ENCODE data around the gene LRRTM4. TPM values are rescaled to one million over a fixed set of nuclear protein-coding genes. Genes with fewer than 3 reads are reported as not detected.

The LRRTM4 gene
- total RNA-seq, 1 experiment from 2014 or later: 12.0 TPM

DNA sequence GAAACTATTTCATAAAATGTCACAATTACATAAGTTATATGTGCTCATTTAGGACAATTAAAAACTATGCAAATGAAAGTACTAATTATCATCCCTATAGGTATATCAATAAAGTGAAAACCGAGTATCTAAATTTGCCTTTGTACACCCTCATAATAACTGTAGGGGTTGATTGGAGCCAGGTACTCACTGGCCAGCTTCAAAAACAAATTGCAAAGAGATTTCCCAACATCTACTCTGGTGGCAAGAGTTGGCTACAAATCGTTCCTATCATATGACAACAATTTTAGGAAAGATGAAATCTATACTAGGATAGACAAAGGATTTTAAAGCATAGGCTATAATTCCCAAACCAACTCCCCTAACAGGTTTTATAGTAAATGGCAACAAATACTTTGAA, 556.4 kb downstream of the LRRTM4 start:
- Histone ChIP-seq H2AFZ (ENCODE audit: low read length) (no peak overlapping the region), H3K79me2 (ENCODE audit: insufficient read depth, low read length) (no peaks in the 10 kb centered on the region), H3K9me3 (ENCODE audit: control insufficient read depth, low read depth, low read length) (no peaks in the 10 kb centered on the region), H3K23me2 (ENCODE audit: insufficient read length, low read depth, low read length, poor library complexity, severe bottlenecking) (no peaks in the 10 kb centered on the region), H3K18ac (ENCODE audit: insufficient read length, low read depth, low read length) (no peak overlapping the region), H3K4ac (ENCODE audit: low read depth, low read length) (no peak overlapping the region), H4K8ac (replicated peaks; ENCODE audit: insufficient read length, low read depth, low read length) (no peak overlapping the region), H2BK12ac (ENCODE audit: insufficient read length, low read depth, low read length) (no peak overlapping the region), H3T11ph (ENCODE audit: low read length) (no peak overlapping the region), H2BK20ac (ENCODE audit: low read depth, low read length, poor library complexity, severe bottlenecking) (no peak overlapping the region), H3K27me3 (ENCODE audit: insufficient read depth, low read length) (no peaks in the 10 kb centered on the region), H4K20me1 (ENCODE audit: control insufficient read depth, insufficient read depth, insufficient read length) (no peaks in the 10 kb centered on the region), H3K4me2 (ENCODE audit: insufficient read depth, insufficient read length, low read length) (no peak overlapping the region), H2AK5ac (ENCODE audit: insufficient read length, low read length) (no peak overlapping the region), H2BK15ac (ENCODE audit: low read depth, low read length) (no peak overlapping the region), H3K27ac (ENCODE audit: insufficient read length, low read depth, low read length) (no peak overlapping the region), H3K14ac (ENCODE audit: insufficient read depth, low read length) (no peak overlapping the region), H3K79me1 (ENCODE audit: insufficient read depth, low read depth, low read length, poor library complexity, severe bottlenecking) (no peaks in the 10 kb centered on the region), H3K56ac (ENCODE audit: insufficient read length, low read depth, low read length) (no peak overlapping the region), H3K23ac (ENCODE audit: insufficient read length, low read depth, low read length) (no peak overlapping the region), H2BK5ac (ENCODE audit: insufficient read length, low read length) (no peak overlapping the region), H2BK120ac (ENCODE audit: low read depth, low read length, poor library complexity, severe bottlenecking) (no peak overlapping the region), H3K9ac (ENCODE audit: extremely low read depth, insufficient read length, low read length) (no peak overlapping the region), H4K91ac (ENCODE audit: insufficient read length, low read depth, low read length) (no peak overlapping the region), H4K5ac (ENCODE audit: insufficient read length, low read depth, low read length) (no peak overlapping the region), H3K4me1 (ENCODE audit: insufficient read depth, low read length) (no peaks in the 10 kb centered on the region)
- H3K9me3 Mint-ChIP-seq: peaks cover 0 to 7% of the 10 kb centered on the region in 2 experiments; a peak in 4 of 5 replicates
- no peaks in the 10 kb centered on the region for H3K27me3 Mint-ChIP-seq (ENCODE audit: low read depth)
- peak overlapping the region in 2 of 3 experiments; percentile 15 to 23; a peak in 2 of 7 replicates for H3K27ac Mint-ChIP-seq
- TF ChIP-seq, protein P1, sequence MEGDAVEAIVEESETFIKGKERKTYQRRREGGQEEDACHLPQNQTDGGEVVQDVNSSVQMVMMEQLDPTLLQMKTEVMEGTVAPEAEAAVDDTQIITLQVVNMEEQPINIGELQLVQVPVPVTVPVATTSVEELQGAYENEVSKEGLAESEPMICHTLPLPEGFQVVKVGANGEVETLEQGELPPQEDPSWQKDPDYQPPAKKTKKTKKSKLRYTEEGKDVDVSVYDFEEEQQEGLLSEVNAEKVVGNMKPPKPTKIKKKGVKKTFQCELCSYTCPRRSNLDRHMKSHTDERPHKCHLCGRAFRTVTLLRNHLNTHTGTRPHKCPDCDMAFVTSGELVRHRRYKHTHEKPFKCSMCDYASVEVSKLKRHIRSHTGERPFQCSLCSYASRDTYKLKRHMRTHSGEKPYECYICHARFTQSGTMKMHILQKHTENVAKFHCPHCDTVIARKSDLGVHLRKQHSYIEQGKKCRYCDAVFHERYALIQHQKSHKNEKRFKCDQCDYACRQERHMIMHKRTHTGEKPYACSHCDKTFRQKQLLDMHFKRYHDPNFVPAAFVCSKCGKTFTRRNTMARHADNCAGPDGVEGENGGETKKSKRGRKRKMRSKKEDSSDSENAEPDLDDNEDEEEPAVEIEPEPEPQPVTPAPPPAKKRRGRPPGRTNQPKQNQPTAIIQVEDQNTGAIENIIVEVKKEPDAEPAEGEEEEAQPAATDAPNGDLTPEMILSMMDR (conservative IDR thresholded peaks at IDR 0.05): no peak
- peaks cover 8 to 9% of the 10 kb centered on the region in 2 experiments for H3K4me1 Mint-ChIP-seq
- H3K4me3 Mint-ChIP-seq: no peak overlapping the region
- peaks cover 0 to 10% (median 3%) of the 10 kb centered on the region in 3 experiments; a peak in 5 of 7 replicates for H3K36me3 Mint-ChIP-seq (ENCODE audit: insufficient read depth in 1 of 3, low read depth in 3 of 3)
- no peak for DNase-seq
- whole genome bisulfite sequencing (ENCODE audit: extremely low coverage, insufficient read length, low lambda C conversion rate): no CpG with 5 or more reads among the region's 2 CpGs
